Naive B cell (primary cell): ENCODE data around the gene PIAS3. TPM values are rescaled to one million over a fixed set of nuclear protein-coding genes. Genes with fewer than 3 reads are reported as not detected.
"Not testable (repeated sequence)": the region's sequence is repeated elsewhere in the genome, so short reads cannot be mapped to it uniquely, and the experiment has no call there.

Experiments
- ATAC-seq, 2 donors: fragments of 150-1000 bp; cut with Tn5 transposase; 2 replicates each; pipeline ENCODE4 v1.10.0; 2021; ENCODE audit warnings: low read depth in 2 of 2, mild to moderate bottlenecking in 2 of 2, moderate library complexity in 2 of 2
- DNase-seq: peaks from one replicate; pipeline ENCODE4 v3.0.0; 2022
- H3K27ac Mint-ChIP-seq, 6 donors: one replicate each; pipeline ENCODE4 v1.8.0; 2020 to 2022; ENCODE audit warnings: mild to moderate bottlenecking in 6 of 6, mixed read lengths in 6 of 6, moderate library complexity in 5 of 6, inconsistent platforms in 2 of 6
- H3K27me3 Mint-ChIP-seq, 3 donors: one replicate each; pipeline ENCODE4 v1.8.0; 2021 to 2022; ENCODE audit warnings: mixed read lengths in 3 of 3, mild to moderate bottlenecking in 1 of 3
- H3K36me3 Mint-ChIP-seq, 2 donors: one replicate each; pipeline ENCODE4 v1.8.0; 2020 to 2022; ENCODE audit warnings: mixed read lengths in 2 of 2, inconsistent platforms in 1 of 2, mild to moderate bottlenecking in 1 of 2
- H3K4me1 Mint-ChIP-seq, 3 donors: one replicate each; pipeline ENCODE4 v1.8.0; 2020 to 2022; ENCODE audit warnings: mixed read lengths in 3 of 3, inconsistent platforms in 1 of 3, mild to moderate bottlenecking in 1 of 3, moderate library complexity in 1 of 3
- H3K4me3 Mint-ChIP-seq, 8 donors: one replicate each; pipeline ENCODE4 v1.8.0; 2020 to 2022; ENCODE audit warnings: mild to moderate bottlenecking in 8 of 8, mixed read lengths in 8 of 8, moderate library complexity in 8 of 8, inconsistent platforms in 2 of 8
- H3K9me3 Mint-ChIP-seq, 7 donors: one replicate each; pipeline ENCODE4 v1.8.0; 2020 to 2022; ENCODE audit warnings: mixed read lengths in 7 of 7, mild to moderate bottlenecking in 5 of 7, inconsistent platforms in 2 of 7, moderate library complexity in 1 of 7
- polyA plus RNA-seq, 6 donors: library from polyadenylated mRNA; unstranded; fragments of 300-500 nt; fragmentation: Illumina TruSeq; gene quantifications; one replicate each; pipeline ENCODE4 v1.2.3, GENCODE V29; 2021; ENCODE audit warnings: low read depth in 6 of 6

The PIAS3 gene
- polyA plus RNA-seq, 6 donors from 2014 or later = 9.2 to 17.0 (median 10.9) TPM

DNA sequence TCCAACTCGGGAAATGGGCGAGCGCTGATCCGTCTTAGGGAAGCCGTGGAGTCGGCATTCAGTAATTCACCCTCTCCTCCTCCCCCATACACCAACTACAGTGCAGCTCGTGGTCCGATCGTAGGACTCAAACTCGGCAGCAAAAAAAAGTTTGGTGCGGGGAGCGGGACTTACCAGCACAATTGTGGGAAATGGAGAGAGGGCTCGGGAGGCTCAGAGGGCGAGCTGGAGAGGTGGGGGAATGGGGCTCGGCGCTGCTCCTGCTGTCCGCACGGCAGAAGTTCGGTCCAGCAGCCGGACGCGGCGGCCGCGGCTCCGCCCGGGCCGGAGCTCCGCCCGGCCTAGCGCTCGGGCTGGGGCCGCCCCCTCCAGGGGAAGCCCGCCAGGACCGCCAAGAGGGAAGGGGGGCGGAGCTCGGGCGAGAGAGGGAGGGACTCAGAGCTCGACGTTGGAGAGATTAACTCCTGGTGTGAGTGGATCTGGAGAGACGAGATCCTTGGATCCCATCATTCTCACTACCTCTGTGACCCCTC, 676 bp upstream of the PIAS3 start:
- H3K4me1 Mint-ChIP-seq = peaks cover 18 to 36% (median 24%) of the 10 kb centered on the region in 3 donors
- H3K9me3 Mint-ChIP-seq = no peaks in the 10 kb centered on the region
- peak overlapping the region in 5 of 6 donors; percentile 25 to 94 (median 78) for H3K27ac Mint-ChIP-seq
- peak; percentile 59 to 66 for ATAC-seq
- H3K36me3 Mint-ChIP-seq = peaks cover 0 to 12% of the 10 kb centered on the region in 2 donors
- peak overlapping the region; percentile 93 to 99 (median 96) for H3K4me3 Mint-ChIP-seq
- peaks cover 5 to 11% (median 7%) of the 10 kb centered on the region in 3 donors for H3K27me3 Mint-ChIP-seq
- peak; percentile 67 for DNase-seq

- peaks cover 18 to 36% (median 24%) of the 10 kb centered on the region in 3 donors for H3K4me1 Mint-ChIP-seq
- DNase-seq = no peak
Measured at GRCh38 chr1:145858238-145858900, 512 bp downstream of the PIAS3 start.

DNA sequence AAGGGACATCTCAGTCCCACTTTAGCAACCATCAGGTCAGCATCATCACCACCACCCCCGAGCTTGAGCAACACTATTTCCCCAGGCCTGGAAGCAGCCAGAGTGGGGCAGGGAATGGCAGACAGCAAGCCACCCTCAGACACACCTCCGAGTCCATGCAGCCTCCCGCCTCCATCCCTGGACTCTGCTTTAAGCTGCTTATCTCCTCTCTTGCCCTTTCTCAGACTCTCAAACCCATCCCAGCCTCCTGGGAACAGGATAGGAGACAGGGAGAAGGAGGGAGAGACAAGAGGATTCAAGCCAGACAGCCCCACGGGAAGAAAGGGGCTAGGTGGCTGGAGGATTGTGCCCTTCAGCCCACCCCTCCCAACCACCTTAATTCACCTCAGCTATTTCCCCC, 1.7 kb downstream of the PIAS3 start:
- H3K4me3 Mint-ChIP-seq = peak overlapping the region in 4 of 8 donors; percentile 12 to 98 (median 96)
- peaks cover 18 to 36% (median 24%) of the 10 kb centered on the region in 3 donors for H3K4me1 Mint-ChIP-seq
- H3K27me3 Mint-ChIP-seq = peaks cover 0 to 5% (median 0%) of the 10 kb centered on the region in 3 donors

More at GRCh38 chr1:145858238-145858900, 512 bp downstream of the PIAS3 start:
- Mint-ChIP-seq H3K27me3 (peaks cover 0 to 5% (median 0%) of the 10 kb centered on the region in 3 donors), H3K27ac (peak overlapping the region; percentile 20 to 97 (median 78)), H3K9me3 (no peaks in the 10 kb centered on the region), H3K36me3 (peaks cover 0 to 12% of the 10 kb centered on the region in 2 donors), H3K4me3 (peak overlapping the region; percentile 93 to 99 (median 96))
- ATAC-seq = peak; percentile 50 to 53

GRCh38 chr1:145855426-145855948, 3.4 kb downstream of the PIAS3 start:
- peak overlapping the region in 1 of 6 donors; percentile 15 for H3K27ac Mint-ChIP-seq
- peak overlapping the region in 4 of 8 donors; percentile 2 to 95 (median 62) for H3K4me3 Mint-ChIP-seq
- peaks cover 6 to 27% of the 10 kb centered on the region in 2 donors for H3K36me3 Mint-ChIP-seq

More for the DNA sequence above, 1.7 kb downstream of the PIAS3 start:
- DNase-seq (no peak), ATAC-seq (no peak)
- peaks cover 0 to 20% of the 10 kb centered on the region in 2 donors for H3K36me3 Mint-ChIP-seq
- H3K9me3 Mint-ChIP-seq = no peaks in the 10 kb centered on the region
- H3K27ac Mint-ChIP-seq = no peak overlapping the region

GRCh38 chr1:145849356-145850160, 9.3 kb downstream of the PIAS3 start:
- ATAC-seq (no peak), DNase-seq (no peak)
- H3K36me3 Mint-ChIP-seq = peaks cover 10 to 21% of the 10 kb centered on the region in 2 donors
- H3K9me3 Mint-ChIP-seq = no peaks in the 10 kb centered on the region
- no peak overlapping the region for H3K4me3 Mint-ChIP-seq
- no peak overlapping the region for H3K27ac Mint-ChIP-seq
- H3K27me3 Mint-ChIP-seq = no peaks in the 10 kb centered on the region
- peaks cover 6 to 9% (median 8%) of the 10 kb centered on the region in 3 donors for H3K4me1 Mint-ChIP-seq

More at GRCh38 chr1:145855426-145855948, 3.4 kb downstream of the PIAS3 start:
- Mint-ChIP-seq H3K27me3 (no peaks in the 10 kb centered on the region), H3K4me1 (peaks cover 18 to 36% (median 24%) of the 10 kb centered on the region in 3 donors), H3K9me3 (no peaks in the 10 kb centered on the region)
- no peak for DNase-seq
- ATAC-seq = no peak

DNA sequence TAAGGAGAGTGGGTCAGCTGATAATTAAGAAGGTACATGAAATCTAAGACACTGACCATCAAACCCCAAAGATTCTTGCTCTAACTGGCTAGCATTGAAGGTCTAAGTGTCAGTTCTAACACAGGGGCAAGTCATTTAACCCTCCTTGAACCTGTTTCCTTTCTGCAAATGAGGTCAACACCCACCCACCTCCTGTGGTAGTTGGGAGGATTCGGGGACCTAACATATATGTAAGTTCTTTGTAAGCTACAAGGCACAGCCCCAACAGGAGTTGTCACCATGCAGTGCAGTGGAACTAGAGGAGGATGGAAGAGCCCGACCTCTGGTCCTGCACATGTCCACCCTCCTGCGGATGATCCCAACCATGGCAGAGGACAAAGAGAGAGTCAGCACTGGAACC, 11.1 kb downstream of the PIAS3 start:
- ATAC-seq (no peak), DNase-seq (no peak)
- no peaks in the 10 kb centered on the region for H3K27me3 Mint-ChIP-seq
- no peaks in the 10 kb centered on the region for H3K9me3 Mint-ChIP-seq
- peak overlapping the region in 1 of 8 donors; percentile 4 for H3K4me3 Mint-ChIP-seq
- no peak overlapping the region for H3K27ac Mint-ChIP-seq
- peaks cover 10 to 17% of the 10 kb centered on the region in 2 donors for H3K36me3 Mint-ChIP-seq
- peaks cover 6 to 9% (median 8%) of the 10 kb centered on the region in 3 donors for H3K4me1 Mint-ChIP-seq

- Mint-ChIP-seq H3K9me3 (no peaks in the 10 kb centered on the region), H3K27ac (peak overlapping the region in 2 of 6 donors; percentile 85 to 92), H3K4me1 (peaks cover 6 to 9% (median 8%) of the 10 kb centered on the region in 3 donors), H3K27me3 (no peaks in the 10 kb centered on the region), H3K36me3 (peaks cover 19 to 20% of the 10 kb centered on the region in 2 donors), H3K4me3 (no peak overlapping the region)
- peak; percentile 26 for DNase-seq
- ATAC-seq = no peak
Measured at GRCh38 chr1:145846201-145846612, 12.7 kb downstream of the PIAS3 start.

GRCh38 chr1:145845514-145846161, 13.2 kb downstream of the PIAS3 start, which contains the start of gene NUDT17:
Gene NUDT17, plus strand, starts transcription at chr1:145845630. Its CDS starts 11 bp downstream, at chr1:145845641.
- H3K4me3 Mint-ChIP-seq = no peak within 1 kb of the TSS
- no peaks in the 10 kb centered on the region for H3K27me3 Mint-ChIP-seq
- no peaks in the 10 kb centered on the region for H3K9me3 Mint-ChIP-seq
- ATAC-seq = peak; percentile 69 to 72
- peak; percentile 77 for DNase-seq
- peak within 1 kb of the TSS in 2 of 6 donors; percentile 85 to 92 for H3K27ac Mint-ChIP-seq
- H3K36me3 Mint-ChIP-seq = peaks cover 15 to 19% of the 10 kb centered on the region in 2 donors
- peaks cover 6 to 9% (median 8%) of the 10 kb centered on the region in 3 donors for H3K4me1 Mint-ChIP-seq

- no peak overlapping the region for H3K4me3 Mint-ChIP-seq
- DNase-seq (peak; percentile 81), ATAC-seq (peak; percentile 92 to 93)
- H3K27me3 Mint-ChIP-seq = no peaks in the 10 kb centered on the region
- peaks cover 6 to 9% (median 8%) of the 10 kb centered on the region in 3 donors for H3K4me1 Mint-ChIP-seq
- H3K9me3 Mint-ChIP-seq = no peaks in the 10 kb centered on the region
- peaks cover 13 to 16% of the 10 kb centered on the region in 2 donors for H3K36me3 Mint-ChIP-seq
- no peak overlapping the region for H3K27ac Mint-ChIP-seq
Measured at GRCh38 chr1:145845144-145845513, 13.8 kb downstream of the PIAS3 start.

DNA sequence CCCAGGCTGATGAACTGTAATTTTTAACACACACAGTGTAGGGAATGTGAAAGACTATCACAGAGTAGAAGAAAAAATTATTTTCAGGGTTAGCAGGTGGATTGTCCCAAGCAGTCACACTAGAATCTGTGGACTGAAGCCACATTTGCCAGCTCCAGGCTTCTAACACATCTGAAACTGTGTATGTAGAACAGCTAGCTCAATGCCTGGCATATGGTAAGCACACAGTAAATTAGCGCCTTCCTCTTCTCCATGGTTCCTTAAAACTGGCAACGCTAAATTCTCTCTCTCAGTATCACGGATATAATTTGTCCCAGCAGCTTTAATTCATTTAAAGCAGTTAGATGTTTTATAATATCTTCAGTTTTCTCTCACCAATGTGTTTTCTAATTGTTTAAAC, 15.8 kb downstream of the PIAS3 start:
- Mint-ChIP-seq H3K27me3 (no peaks in the 10 kb centered on the region), H3K4me1 (peaks cover 6 to 9% (median 8%) of the 10 kb centered on the region in 3 donors), H3K36me3 (peaks cover 14 to 16% of the 10 kb centered on the region in 2 donors), H3K9me3 (no peaks in the 10 kb centered on the region), H3K27ac (no peak overlapping the region), H3K4me3 (no peak overlapping the region)
- ATAC-seq = no peak
- DNase-seq = no peak

- Mint-ChIP-seq H3K27ac (no peak overlapping the region), H3K4me1 (no peaks in the 10 kb centered on the region), H3K27me3 (no peaks in the 10 kb centered on the region), H3K9me3 (no peaks in the 10 kb centered on the region), H3K36me3 (peaks cover 16 to 22% of the 10 kb centered on the region in 2 donors), H3K4me3 (no peak overlapping the region)
- ATAC-seq (no peak), DNase-seq (no peak)
Measured at GRCh38 chr1:145837656-145838055, 21.2 kb downstream of the PIAS3 start.

GRCh38 chr1:145830810-145831209, 28.1 kb downstream of the PIAS3 start:
- peaks cover 49 to 50% of the 10 kb centered on the region in 2 donors for H3K36me3 Mint-ChIP-seq
- H3K4me3 Mint-ChIP-seq, H3K27me3 Mint-ChIP-seq, H3K9me3 Mint-ChIP-seq, DNase-seq, ATAC-seq: not testable (repeated sequence)
- peak overlapping the region in 1 of 6 donors; percentile 49 for H3K27ac Mint-ChIP-seq
- peaks cover 10 to 17% (median 13%) of the 10 kb centered on the region in 3 donors for H3K4me1 Mint-ChIP-seq
